DMS53 (cell line): Measurements from ENCODE around the gene TOMM70.
"Not testable (repeated sequence)": the region's sequence is repeated elsewhere in the genome, so short reads cannot be mapped to it uniquely, and the experiment has no call there.

Source experiments
- DNase-seq: peaks from one replicate; lab custom pipeline; 2025; lab: John Stamatoyannopoulos, UW

The TOMM70 gene

DNA sequence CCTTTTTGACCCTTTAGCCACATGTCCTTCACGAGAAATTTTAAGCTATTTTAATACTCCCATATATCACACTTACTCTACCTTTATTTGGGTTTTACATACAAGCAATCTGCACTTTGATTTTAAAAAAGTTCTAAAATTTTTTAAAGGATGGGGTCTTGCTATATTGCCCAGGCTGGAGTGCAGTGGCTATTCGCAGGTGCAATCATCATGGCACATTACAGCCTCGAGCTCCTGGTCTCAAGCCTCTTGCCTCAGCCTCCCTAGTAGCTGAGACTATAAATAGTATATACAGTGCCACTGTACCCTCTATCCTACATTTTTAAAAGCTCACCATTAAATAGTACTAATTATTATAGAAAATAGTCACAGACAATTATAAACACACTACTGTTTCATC is 36.5 kb downstream of the TOMM70 start:
- DNase-seq = no peak

DNA sequence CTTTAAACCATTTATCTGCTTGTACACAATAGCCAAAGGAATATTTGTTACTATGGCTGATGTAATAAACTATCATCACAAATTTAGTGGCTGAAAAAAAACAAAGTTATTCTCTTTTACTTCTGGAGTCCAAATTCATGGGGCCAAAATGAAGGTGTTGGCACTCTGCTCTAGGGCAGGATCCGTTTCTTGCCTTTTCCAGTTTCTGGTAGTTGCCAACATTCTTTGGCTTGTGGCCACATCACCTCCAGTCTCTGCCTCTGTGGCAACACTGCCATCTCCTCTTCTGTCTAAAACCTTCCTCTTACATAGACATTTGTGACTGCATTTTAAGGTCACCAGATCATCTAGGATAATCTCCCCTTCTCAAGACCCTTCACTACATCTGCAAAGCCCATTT is 39.0 kb downstream of the TOMM70 start:
- DNase-seq = no peak

DNA sequence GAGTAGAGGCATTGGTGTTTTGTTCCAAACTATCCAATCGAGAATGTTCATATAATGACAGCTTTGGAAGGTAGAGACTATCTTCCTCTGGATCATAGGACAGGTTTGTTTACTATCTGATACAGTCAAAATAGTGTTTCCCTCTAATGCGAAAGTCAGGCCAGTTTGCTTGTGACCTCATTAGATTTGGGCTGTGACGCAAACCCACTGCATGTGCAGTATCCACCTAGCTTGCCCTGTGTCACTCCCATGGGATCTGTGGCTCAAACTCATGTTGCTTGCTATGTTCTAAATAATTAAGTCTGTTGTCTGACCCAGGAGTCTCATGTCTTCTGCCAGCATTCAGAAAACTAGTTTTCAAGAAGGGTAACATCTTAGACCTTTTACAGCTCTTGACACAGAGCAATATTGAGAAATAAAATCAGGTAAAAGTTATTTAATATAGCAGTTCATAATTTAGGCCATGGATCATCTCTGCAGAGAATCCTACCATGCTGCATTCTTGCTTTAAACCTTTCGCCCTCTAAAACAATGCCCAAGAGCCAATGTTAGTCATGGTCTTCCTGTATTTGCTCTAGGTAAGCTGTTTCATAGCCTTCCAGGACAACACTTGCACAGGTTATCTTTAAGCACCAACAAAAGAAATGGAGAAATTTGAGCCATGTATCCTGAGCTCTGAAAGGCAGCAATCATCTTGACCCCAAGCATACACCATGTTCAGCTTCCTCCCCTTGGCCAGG is 40.0 kb downstream of the TOMM70 start:
- DNase-seq = no peak

DNA sequence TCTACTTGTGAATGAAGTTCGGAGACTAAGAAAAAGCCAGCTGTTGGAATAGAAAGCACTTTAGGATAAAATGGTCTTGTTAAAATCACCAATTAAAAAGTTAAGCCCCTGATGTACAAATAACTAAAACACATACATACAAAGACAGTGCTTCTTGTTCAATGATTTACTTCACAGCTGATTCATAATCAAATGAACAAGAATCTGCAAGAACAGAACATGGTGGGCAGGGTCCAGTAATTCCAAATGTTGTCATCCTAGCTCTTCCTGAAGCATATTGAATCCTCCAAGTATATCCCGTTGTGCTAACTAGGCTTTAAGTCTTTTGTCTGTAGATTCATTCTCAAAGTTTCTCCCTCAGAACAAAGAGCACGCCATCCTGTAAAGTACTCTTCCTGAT is 41.9 kb downstream of the TOMM70 start:
- no peak for DNase-seq

DNA sequence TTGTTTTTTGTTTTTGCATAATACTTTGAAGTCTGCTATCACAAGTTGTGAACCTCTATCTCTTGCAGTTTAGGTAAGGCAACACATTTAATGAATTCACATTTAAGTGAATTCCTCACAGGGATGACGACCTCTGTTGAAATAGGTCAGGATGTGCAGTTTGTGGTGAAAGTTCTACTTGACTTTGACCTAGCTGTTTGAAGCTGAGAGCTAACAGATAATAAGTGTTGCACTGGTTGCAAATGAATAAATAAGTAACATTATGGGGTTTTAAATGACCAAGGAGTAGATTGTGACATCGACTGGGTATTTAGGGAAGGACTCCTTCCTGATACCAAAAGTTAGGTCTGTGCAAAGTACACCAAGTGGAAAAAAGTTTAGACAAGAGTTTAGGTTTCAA is 42.5 kb downstream of the TOMM70 start:
- DNase-seq = no peak

DNA sequence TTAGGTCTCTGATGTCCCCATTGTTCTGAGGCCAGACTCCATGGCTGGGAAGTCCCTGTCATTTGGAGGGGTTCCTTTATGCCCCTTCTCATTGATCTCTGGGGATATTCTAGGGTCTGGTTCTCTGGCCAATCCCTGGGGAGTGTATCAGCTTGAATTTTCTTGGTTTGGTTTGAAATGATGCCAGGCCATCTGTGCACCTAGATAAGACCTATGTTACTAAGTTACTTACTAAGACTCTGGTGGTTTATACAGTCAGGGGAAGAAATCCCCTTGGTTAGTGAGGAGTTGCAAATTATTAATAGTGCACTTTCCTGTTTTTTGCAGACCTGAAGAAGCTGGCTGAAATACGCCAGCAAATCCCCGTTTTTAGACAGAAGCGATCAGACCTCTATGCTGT is 46.0 kb downstream of the TOMM70 start:
- no peak for DNase-seq

DNA sequence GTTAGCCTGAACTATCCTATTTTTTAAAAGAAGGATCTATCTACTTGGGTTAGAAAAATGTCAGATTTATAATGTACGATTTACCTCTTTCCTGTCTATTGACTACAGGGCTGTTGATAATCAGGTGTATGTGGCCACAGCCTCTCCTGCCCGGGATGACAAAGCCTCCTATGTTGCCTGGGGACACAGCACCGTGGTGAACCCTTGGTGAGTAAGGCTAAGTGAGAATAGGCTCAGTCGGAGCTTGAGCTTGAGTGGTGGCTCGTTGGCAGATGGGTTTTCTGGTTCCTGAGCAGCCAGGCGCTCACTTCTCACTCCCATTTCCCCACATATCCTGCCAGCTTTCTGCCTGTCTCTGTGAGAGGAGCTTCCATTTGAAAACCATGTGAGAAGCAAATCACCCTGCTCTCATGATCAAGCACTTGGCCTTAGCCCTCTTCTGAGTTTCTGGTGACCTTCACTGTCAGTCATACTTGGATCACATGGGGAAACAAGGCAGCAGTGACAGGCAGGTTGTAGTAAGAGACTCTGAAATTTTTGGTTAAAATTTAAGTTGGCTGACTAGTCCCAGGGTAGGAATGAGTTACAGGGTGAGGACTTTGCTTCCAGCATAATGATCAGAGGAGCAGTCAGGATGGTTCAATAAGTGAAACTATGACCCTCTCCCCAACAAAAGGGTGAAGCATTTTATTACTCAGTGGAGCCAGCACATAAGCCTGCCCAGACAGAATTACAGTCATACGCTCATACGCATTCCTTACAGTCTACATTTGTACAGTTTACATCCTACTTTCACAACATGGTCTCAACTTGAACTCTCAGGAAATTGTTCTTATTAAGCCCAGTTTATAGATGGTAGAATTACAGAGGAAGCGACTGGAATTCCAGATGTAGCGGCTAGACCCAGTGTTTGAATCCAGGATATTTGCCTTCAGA is 48.3 kb downstream of the TOMM70 start:
- no peak for DNase-seq

DNA sequence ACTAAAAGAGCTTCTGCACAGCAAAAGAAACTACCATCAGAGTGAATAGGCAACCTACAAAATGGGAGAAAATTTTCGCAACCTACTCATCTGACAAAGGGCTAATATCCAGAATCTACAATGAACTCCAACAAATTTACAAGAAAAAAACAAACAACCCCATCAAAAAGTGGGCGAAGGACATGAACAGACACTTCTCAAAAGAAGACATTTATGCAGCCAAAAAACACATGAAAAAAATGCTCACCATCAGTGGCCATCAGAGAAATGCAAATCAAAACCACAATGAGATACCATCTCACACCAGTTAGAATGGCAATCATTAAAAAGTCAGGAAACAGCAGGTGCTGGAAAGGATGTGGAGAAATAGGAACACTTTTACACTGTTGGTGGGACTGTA is 49.1 kb downstream of the TOMM70 start:
- not testable (repeated sequence) for DNase-seq

DNA sequence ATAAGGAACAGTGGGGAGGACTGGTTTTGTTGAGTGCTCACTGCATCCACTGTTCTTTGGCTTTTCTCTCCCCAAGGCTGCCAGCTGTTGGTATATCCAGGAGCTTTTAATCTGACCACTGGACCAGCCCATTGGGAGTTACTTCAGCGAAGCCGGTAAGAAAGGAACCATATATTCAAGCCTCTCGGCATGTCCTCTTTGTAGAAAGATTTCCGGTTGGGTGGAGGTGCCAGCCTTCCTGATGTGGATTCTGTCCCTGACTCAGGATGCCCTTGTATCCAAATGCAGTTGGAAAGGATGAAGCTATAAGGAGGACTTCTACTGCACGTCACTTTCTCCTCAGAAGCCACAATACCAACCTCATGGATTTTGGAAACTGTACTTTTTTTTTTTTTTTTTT is 52.2 kb downstream of the TOMM70 start:
- DNase-seq = no peak

DNA sequence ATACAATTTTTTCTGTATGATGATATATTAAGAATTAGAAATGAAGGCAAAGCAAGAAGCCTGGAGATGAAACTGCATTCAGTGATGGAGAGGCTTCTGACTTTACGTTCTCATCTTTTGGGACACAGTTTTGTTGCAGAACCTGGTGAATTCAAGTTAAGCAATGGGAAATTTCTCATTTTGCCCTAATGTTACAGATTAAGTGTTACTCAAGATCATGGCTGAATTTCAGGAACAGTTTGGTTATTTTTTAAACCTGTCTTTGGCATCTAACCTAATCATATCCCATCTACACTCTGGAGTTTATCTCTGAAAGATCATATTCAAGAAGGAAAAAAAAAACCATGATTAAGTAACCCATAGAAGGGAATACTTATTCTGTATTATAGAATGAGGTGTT is 60.4 kb downstream of the TOMM70 start:
- DNase-seq = no peak

DNA sequence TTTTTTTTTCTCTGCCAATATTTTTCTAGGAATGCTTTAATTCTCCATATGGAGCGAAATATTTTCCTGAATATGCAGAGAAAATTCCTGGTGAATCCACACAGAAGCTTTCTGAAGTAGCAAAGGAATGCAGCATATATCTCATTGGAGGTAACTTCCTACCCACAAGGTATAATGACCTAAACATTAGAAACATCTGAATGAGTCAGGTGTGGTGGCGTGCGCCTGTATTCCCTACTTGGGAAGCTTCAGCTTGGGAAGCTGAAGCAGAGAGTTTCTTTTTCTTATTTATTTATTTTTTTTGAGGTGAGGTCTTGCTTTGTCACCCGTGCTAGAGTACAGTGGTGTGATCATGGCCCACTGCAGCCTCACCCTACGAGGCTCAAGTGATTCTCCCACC is 61.1 kb downstream of the TOMM70 start:
- DNase-seq = no peak

DNA sequence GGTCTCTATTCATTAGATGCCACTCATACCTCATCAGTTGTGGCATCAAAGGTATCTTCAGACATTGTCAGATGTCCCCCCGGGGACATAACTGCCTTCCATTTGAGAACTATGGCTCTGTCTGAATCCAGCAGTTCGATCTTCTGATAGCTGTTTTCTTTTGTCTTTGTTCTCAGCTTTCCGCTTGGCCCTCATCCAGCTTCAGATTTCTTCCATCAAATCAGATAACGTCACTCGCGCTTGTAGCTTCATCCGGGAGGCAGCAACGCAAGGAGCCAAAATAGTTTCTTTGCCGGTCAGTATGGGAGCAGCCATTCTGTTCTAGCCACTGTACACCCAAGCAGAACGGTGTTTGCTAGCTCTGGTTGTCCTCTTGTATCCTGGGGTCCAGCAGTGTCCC is 62.0 kb downstream of the TOMM70 start:
- DNase-seq = no peak

DNA sequence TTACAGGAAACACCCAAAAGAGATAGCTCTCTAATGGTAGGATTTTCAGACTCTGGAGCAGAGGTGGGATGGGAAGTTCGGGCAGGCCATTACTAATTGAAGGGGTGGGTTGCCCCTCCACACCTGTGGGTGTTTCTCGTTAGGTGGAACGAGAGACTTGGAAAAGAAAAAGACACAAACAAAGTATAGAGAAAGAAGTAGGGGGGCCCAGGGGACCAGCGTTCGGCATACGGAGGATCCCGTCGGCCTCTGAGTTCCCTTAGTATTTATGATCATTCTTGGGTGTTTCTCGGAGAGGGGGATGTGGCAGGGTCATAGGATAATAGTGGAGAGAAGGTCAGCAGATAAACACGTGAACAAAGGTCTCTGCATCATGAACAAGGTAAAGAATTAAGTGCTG is 64.7 kb downstream of the TOMM70 start:
- DNase-seq = not testable (repeated sequence)

DNA sequence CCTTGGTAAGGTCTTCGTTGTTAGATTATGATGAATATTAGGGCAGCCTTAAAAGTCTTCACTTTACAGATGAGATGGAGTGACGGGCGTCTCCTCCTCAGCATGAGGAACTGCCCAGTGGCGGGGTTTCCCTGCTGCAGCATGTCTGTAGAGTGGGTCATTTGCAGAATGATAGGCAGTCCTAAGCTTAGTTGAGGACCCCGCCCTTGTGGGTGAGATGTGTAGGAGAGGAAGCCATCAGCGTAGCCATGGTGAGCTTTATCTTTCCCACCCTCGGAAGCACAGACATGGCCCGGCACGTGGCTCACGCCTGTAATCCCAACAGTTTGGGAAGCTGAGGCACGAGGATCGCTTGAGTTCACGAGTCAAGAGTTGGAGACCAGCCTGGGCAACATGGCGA is 65.5 kb downstream of the TOMM70 start:
- DNase-seq = peak; percentile 49

DNA sequence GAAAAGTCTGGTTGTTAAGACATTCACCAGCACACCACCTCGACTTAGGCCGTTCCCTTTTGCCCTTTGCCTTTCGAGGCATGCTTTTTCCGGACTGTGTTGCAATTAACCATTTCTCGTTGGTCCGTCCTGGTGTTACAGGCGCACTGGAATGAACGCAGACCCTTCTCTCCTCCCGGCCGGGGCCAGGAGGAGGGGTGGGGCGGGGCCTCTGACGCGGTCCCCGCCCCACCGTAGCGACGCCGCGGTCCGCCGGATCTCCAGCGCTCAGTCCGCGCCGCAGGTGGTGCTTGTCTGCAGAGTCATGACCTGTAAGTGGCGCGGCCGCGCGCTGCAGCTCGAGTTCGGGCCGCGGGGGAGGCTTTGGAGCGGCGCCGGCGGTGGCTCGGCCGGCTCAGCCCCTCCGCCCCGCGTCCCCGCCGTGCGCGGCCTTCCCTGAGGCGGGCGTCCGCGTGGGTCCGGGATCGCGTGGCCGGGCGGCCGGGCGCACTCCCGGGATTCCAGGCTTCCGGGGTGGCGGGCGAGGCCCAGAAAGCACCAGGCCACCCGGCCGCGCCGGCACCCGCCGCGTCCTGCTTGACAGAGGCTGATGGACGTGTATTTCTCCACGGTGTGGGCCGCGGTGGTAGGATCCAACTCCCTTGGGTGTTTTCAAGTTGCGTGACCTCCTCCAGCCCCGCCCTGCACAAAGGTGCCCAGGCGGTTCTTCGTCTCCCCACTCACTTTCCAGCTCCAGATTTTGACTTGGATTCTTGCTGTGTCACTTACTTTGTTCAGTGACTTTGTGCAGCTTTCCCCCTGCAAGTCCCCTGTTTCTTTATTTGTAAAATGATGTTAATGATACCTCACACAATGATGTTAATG is 66.2 kb downstream of the TOMM70 start, which contains the start of gene NIT2:
Gene NIT2, plus strand, starts transcription at position 270 of the 864 bp plus-strand sequence. Its CDS starts 35 bp downstream, at position 305.
- peak; percentile 89 for DNase-seq

DNA sequence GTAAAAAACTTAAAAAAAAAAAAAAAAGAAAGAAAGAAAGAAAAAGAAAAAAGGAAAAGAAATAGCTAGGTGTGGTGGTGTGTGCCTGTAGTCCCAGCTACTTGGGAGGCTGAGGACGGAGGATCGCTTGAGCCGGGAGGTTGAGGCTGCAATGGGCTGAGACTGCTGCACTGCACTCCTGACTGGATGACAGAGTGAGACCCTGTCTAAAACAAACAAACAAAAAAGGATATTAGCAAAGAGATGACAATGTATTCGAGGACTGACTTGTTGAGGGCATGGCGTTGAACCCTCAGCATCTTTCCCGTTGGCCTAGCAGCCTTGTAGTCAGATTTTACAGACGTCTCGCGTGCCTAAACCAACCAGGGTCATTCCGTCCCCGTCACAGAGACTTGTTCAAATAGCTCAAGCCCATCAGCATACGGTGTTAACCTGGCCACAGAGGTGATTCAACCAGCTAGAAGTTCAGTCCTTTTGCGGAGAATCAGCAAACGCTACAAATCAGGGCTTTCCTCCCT is 66.9 kb downstream of the TOMM70 start:
- peak; percentile 77 for DNase-seq

DNA sequence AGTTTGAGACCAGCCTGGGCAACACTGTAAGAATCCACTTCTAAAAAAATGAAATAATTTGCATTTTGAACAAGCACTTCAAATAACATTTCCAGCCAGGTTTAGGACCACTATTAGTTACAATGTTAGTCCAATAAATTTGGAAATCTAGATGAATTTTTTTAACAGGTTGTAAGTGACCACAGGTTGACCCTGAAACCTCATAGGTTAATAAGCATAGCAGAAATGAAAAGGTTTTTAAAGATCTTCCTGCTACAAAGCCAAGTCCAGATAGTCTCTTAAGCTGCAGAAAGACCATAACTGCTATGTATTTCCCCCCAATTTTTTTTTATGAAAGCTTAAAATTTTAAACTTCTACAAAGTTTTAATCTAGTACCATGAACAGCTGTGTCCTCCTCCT is 67.8 kb downstream of the TOMM70 start:
- DNase-seq = no peak

DNA sequence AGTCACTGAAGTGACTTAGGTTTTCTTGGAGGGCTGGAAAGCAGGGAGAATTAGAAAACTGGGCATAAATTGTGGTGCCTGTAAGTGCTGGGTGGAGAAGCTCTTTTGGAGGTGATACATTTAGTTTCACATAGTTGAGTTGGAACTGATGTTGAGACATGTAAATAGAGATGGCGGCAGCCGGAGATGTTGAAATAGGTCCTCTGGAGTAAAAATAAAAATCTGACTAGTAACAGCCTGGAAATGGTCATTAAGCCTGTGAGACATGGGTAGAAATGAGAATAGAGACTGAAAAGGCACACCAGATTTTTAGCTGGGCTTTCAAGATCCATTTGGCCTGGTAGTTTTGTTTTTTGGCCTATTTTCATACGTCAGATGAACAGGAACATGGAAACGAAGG is 69.2 kb downstream of the TOMM70 start:
- no peak for DNase-seq

DNA sequence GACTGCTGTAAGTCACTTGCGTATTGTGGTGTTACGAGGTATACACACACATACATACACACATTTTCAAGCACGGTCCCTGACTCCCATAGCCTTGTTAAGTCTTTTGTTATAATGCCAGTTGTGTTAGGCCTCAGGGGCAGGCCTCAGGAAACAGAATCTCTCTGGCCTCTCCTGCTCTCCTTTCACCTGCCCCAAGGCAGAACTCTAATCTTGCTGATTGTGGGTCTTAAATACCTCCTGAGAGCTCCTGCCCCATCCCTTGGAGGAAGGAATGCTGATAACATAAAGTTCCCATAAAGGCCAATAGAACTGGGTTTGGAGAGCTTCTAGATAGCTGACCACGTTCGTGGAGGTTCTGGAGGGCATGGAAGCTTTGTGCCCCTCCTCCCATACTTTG is 70.2 kb downstream of the TOMM70 start:
- no peak for DNase-seq

DNA sequence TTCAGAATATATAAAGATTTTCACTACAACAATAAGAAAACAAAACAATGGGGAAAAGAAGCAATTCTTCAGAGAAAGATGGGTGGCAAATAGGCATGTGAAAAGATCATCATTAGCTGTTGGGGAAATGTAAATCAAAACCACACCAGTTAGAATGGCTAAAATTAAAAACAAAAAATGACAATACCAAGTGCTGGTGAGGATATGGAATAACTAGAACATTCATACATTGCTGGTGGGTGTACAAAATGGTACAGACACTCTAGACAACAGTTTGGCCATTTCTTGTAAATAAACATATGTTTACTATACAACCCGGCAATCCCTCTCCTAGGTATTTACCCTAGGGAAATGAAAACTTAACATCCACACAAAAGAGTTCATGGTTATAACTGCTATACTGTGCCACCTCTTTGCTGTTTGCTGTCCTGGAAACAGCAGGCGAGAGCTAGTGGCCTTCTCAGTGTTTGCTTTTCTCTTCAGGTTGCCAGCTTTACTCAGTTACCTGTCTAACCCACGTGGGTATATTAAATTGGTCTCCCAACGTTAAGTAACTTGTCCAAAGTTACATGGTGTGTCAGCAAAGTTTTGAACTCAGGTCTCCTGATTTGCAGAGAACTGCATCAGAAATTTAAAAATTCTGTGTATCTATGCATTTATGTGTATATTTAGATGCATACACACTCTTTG is 70.9 kb downstream of the TOMM70 start:
- peak; percentile 69 for DNase-seq

DNA sequence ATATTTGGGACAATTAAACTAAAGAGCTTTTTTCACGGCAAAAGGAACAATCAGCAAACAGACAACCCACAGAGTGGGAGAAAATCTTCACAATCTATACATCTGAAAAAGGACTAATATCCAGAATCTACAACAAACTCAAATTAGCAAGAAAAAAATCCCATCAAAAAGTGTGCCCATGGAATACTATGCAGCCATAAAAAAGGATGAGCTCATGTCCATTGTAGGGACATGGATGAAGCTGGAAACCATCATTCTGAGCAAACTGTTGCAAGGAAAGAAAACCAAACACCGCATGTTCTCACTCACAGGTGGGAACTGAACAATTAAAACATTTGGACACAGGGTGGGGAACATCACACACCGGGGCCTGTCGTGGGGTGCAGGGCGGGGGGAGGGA is 73.5 kb downstream of the TOMM70 start:
- not testable (repeated sequence) for DNase-seq
